22Rv1 (cell line): ENCODE results near the gene AFDN.

Source experiments
- H3K27ac ChIP-seq: fragments of 450-650 bp; 2 replicates; pipeline ENCODE4 v1.5.1; 2017
- ZFX ChIP-seq: fragments of 450-650 bp; IDR thresholded peaks from 2 replicates; pipeline ENCODE4 v1.6.1; 2017; ENCODE audit warnings: antibody characterized with exemption, borderline replicate concordance
- TF ChIP-seq, protein P1 (sequence below): fragments of 450-650 bp; IDR thresholded peaks from 2 replicates; pipeline ENCODE4 v1.5.1; 2017; ENCODE audit warnings: mild to moderate bottlenecking

Gene AFDN

DNA sequence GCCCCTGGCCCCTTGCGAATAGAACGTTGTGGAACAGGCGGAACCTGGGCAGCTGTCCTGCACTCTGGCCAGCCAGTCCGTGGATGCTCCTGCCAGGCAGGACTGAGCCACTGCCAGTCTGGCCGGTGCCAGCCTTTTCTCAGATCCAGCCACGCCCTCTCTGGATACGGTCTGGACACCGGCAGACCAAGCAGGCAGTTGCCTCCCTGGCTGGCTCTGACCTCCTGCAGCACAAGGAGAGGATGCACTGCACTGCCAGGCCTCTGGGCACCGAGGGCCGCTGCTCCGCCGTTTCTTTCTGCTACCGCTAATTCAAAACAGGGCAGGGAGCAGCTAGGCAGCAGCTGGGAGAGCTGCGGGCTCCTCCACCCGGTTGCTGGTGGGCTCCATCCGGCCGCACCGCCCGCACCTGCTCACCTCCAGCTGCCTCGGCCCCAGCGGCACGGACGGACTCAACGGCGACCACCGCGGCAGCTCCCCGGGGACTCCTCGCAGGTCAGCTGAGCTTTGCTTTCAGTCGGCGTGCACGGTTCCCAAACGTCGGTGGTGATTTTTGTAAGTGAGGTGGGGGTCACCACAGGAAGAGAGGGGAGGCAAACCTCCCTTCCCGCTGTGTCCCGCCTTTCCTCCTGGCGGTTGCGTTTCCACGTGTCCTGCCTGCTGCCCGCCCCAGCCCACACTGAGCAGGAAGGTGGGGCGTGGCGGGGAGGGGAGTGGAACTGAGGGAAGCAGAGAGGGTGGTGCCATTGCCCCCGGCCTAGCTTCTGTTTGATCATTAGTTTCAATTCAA, 30.3 kb upstream of the AFDN start:
- TF ChIP-seq, protein P1, sequence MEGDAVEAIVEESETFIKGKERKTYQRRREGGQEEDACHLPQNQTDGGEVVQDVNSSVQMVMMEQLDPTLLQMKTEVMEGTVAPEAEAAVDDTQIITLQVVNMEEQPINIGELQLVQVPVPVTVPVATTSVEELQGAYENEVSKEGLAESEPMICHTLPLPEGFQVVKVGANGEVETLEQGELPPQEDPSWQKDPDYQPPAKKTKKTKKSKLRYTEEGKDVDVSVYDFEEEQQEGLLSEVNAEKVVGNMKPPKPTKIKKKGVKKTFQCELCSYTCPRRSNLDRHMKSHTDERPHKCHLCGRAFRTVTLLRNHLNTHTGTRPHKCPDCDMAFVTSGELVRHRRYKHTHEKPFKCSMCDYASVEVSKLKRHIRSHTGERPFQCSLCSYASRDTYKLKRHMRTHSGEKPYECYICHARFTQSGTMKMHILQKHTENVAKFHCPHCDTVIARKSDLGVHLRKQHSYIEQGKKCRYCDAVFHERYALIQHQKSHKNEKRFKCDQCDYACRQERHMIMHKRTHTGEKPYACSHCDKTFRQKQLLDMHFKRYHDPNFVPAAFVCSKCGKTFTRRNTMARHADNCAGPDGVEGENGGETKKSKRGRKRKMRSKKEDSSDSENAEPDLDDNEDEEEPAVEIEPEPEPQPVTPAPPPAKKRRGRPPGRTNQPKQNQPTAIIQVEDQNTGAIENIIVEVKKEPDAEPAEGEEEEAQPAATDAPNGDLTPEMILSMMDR: no peak
- TF ChIP-seq ZFX: no peak
- H3K27ac ChIP-seq: no peak overlapping the region

- no peak overlapping the region for H3K27ac ChIP-seq
- TF ChIP-seq, protein P1: no peak
- no peak for TF ChIP-seq ZFX
These were observed 29.7 kb upstream of the AFDN start for GRCh38 chr6:167797011-167797471.

GRCh38 chr6:167797476-167798265, 29.0 kb upstream of the AFDN start:
- TF ChIP-seq, protein P1: no peak
- TF ChIP-seq ZFX: no peak
- no peak overlapping the region for H3K27ac ChIP-seq

DNA sequence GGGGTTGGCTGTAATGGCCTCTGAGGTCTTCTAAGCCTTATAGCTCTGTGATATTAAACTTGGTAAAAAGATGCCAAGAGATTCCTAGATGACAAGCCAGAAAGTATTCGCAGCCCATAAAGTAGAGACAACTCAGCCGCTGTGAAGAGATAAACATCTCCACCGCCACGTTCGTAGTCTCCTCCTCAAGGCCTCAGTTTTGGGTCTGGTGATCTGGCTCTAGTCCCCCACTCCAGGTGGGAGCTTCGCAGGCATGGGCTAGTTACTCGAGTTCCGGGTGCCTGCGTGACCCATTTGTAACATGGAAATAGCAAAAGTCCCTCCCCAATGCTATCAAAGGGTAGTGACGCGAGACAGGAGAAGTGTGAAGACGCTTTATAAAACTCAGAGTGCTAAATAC, 28.3 kb upstream of the AFDN start:
- TF ChIP-seq, protein P1: no peak
- TF ChIP-seq ZFX: no peak
- H3K27ac ChIP-seq: no peak overlapping the region

DNA sequence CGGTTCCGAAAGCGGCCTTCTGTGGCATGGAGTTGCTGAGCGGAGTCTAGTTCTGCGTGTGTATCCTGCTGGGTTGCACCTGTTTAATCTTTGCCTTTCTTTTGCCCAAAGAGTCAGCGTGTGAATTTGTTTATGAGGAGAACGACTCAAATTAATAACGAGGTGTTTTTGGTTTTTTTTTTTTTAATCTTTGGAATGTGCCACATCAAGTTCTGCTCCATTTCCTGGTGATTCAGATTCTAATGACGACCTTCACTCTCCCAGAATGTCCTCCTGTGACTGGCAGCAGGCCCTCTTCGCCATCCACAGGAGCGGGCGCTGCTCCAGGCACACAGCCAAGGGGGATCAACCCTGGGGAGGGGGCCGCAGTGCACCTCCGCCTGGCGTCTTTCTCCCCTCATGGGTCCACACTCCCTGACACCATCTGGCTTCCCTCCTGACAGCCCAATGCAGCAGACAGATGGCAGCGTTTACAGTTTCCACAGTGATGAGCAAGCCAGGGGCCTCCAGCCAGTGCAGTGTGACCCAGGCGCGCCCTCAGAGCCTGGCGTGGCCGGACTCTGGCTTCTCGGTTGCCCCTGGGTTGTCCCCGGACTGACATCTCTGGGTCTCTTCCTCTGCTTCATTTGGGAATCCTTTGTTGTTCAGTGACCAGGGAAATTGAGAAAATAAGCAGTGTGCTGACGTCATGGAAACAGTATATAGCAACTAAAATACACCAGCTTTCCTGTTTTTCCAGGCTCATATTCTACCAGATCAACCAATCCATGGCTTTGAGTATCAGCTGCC, 27.5 kb upstream of the AFDN start:
- H3K27ac ChIP-seq: no peak overlapping the region
- TF ChIP-seq, protein P1: no peak
- TF ChIP-seq ZFX: no peak

DNA sequence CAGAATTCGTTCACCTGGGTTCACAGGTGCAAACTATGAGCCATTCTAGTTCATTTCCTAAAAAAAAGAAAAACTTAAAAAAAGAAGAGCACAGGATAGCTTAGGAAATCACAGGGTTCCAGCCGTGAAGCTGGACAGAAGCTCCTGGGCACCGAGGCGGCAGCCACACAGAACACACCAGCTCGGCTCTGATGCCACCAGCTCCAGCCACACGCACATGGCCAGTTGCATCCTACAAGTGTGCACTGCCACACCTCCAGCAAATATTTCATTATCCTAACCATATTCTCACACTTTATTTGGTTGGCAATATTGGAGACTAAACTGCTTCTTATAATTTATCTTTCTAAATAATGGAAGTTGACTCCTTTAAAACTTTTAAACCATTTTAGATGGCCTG, 26.2 kb upstream of the AFDN start:
- no peak for TF ChIP-seq ZFX
- TF ChIP-seq, protein P1: no peak
- H3K27ac ChIP-seq: no peak overlapping the region
